GM10266 (cell line): ENCODE measurements around the gene RAB10.

Experiments
- DNase-seq: peaks from one replicate; pipeline ENCODE4 v3.0.0; 2012; ENCODE audit errors: extremely low spot score
- TF ChIP-seq, protein P1 (sequence below): IDR thresholded peaks from 2 replicates; pipeline ENCODE4 v1.5.1; 2012; ENCODE audit warnings: mild to moderate bottlenecking, low read depth; ENCODE audit not compliant: control insufficient read depth, insufficient read depth; ENCODE audit errors: missing control alignments

The RAB10 gene

DNA sequence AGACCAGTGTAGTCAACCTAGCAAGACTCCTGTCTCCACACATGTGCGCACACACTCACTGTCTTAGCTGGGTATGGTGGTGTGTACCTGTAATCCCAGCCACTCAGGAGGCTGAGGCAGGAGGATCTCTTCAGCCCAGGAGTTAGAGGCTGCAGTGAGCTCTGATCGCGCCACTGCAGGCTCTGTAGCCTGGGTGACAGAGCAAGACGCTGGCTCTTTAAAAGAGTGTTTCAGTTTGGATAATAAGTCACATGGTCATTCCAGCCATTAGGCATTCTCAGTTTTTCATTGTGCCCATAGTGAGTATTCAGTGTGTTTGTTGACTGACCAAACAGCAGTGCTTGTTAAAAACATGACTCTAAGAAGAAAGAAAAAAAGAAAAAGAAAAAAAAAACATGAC is 31.0 kb downstream of the RAB10 start:
- no peak for DNase-seq
- TF ChIP-seq, protein P1, sequence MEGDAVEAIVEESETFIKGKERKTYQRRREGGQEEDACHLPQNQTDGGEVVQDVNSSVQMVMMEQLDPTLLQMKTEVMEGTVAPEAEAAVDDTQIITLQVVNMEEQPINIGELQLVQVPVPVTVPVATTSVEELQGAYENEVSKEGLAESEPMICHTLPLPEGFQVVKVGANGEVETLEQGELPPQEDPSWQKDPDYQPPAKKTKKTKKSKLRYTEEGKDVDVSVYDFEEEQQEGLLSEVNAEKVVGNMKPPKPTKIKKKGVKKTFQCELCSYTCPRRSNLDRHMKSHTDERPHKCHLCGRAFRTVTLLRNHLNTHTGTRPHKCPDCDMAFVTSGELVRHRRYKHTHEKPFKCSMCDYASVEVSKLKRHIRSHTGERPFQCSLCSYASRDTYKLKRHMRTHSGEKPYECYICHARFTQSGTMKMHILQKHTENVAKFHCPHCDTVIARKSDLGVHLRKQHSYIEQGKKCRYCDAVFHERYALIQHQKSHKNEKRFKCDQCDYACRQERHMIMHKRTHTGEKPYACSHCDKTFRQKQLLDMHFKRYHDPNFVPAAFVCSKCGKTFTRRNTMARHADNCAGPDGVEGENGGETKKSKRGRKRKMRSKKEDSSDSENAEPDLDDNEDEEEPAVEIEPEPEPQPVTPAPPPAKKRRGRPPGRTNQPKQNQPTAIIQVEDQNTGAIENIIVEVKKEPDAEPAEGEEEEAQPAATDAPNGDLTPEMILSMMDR: no peak

DNA sequence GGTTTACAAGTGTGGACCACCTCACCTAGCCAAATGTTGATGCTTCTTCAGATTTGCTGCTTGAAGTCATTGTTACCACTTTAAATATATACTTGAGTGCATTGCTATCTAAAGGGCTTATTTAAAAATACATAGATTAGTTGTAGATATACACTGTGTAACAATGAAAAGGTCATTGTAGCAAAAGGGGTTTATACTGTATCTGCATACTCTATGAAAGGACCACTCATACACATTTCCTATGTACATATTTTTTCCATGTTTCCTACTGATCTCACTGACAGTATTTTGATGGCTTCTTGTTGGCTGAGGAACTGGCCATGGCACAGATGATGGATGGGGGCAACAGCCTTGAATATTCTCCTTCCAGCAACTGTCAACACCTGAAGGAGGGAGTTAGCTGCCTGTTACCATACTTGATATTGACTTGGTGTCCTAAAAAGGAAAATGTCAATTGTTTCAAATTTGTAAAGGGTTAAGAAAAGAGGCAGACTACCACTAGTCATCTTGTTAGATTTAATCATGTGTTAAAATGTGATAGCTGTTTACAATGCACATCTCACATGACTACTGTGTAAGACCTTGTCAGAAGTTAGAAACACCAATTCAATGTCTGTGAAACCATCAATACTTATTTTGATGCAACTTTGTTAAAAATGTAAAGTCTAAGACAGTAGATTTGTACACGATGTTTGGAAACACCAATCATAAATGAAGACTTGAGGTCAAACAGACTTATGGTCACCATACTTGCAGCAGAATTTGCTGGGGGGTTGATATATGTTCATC is 33.5 kb downstream of the RAB10 start:
- no peak for DNase-seq
- TF ChIP-seq, protein P1: no peak

DNA sequence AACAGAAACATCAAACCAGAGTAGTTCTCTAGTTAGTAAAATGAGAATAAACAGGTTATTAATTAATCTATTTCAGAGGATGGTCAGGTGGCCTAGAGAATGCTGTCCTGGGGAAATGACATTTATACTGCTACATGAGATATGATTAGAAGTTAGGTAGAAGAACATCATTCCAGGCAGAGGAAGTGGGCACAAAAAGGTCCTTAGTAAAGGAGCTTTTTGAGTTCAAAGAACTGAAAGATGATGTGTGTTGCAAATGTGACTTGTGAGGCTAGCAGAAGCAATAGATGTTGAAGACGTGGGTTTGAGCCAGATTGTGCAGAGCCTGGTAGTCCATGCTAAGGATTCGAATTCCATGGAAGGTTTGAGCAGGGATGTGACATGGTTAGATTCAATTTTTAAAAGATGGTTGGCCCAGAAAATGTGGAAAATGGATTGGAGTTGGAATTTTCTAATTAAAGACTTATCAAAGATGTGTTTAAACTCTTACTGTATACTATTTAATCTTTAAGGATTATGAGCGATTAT is 34.2 kb downstream of the RAB10 start:
- DNase-seq: no peak
- TF ChIP-seq, protein P1: no peak

DNA sequence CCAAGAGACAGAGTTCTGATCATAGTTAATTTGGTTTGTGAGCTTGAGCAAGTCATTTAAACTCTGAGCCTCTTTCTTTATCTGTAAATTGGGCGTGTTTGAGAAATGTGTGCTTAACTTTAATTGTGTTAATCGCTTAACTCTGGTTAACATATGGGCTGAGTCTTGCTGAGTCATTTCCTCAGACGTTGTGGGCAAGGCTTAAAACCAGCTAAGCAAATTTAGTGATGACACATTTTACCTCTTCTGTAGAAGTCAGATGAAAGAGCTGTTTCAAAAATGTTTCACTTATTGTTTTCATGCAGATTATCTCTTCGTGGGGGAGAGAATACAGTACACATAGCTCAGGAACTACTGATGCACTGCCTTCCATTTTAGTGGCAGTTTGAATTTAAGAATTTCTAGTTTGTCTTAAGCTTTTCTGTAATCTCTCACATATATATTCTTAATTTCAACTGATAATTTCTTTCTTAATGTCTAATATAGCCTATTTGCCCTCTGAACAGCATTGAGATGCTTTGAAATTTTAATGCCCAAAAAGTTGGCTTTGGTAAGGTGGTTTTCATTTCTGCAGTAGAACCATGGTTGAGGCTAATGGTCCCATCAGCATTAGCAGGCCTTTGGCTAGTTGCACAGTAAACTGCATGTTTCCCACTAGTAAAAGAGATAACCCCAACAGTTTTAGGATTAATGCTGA is 34.9 kb downstream of the RAB10 start:
- TF ChIP-seq, protein P1: no peak
- DNase-seq: peak; percentile 71

DNA sequence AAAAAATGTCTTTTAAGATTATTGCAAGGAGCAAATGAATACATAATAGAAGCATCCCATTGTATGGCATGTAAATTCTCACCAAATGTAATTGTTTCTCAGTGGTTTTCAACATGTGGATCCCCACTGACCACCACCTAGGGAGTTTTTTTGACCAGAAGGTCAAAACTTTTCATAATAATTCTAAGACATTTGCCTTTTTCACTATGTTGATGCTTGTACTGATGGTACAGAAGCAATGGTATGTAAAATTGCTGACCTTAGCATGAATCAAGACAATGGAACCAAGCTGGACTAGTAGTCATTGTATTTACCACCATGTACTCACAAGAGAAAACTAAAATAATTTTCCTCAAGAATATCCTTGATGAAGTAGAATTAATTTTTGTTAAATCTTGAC is 36.8 kb downstream of the RAB10 start:
- no peak for DNase-seq
- TF ChIP-seq, protein P1: no peak

DNA sequence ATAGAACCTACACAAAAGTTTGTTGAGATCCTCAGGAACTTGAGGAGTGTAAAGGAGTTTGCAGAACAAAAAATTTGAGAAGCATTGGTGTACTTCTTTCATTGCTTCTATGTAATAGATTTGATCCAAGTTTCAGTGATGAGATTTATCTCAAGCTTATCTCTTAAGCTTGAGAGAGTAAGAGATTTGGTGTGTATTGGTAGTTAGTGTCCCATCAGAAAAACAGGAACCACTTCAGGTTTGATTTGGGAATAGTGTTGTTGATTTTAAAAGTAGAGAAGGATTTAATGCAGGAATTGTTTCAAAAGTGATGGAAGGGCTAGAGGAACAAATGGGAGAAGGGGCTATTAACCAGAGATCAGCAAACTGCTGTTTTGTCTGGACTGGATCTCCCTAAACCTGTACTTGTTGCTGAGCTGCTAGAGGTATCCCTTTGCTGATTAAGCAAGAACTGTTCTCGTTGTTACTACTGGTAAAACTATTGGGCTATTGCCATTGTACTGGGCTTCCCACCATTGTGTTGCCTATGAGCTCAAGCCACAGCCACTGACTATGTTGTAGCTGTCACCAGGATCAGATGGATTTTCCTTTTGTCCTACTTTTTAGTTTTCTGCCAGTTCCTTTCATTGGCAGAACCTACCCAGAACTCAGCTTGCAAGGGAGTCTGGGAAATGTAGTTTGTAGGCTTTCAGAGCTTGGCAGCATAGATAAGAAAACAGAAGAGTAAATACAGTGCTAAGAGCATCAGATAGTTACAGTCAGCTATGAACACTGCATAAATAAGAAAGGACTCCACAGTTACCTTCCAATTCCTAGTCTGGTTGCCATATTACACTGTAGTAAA is 39.3 kb downstream of the RAB10 start:
- no peak for DNase-seq

More for the DNA sequence above, 39.3 kb downstream of the RAB10 start:
- TF ChIP-seq, protein P1: no peak
